ENCODE data around the gene ADAMTSL2. TPM values are rescaled to one million over a fixed set of nuclear protein-coding genes. Genes with fewer than 3 reads are reported as not detected.
A peak's percentile ranks its signal among the peaks of the same experiment; 100 is the strongest.

The ADAMTSL2 gene
- total RNA-seq, 2 experiments from 2014 or later: not detected

DNA sequence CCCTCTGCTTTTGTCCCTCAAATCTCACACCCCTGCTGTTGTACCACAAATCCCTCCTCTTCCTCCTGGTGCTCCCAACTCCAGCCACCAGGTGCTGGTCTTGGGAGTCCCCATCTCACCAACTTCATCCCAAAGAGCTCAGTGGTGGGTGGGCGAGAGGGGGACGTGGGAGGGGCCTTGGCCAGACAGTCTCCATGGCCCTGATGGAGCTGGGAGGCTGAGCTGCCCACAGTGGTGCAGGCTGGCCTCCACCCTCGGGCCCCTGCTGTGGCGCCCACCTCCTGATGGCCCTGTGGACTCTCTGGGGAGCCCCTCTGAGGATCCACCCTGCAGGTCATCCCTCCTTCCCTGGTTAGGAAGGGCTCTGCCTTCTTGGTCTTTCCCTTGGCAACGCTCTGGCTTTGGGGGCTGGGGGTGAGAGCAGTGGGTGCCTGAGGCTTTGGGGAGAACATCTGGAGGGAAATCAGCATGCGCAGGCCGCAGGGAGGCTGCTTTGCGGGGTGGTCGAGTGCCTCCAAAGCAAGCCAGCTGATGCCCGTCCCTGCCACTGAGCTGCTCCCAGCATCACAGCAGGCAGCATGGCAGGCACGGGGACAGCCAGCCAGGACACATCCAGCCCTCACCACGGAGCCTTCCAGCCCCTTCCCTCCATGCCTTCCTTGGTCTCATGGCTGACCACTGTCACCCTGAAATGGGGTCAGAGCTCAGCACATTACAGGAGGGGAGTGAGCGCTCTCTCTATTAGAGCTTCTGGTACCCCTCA, 82.3 kb downstream of the ADAMTSL2 start:
- Mint-ChIP-seq H3K4me1 (peaks cover 24% of the 10 kb centered on the region), H3K9me3 (ENCODE audit: low read depth) (no peaks in the 10 kb centered on the region), H3K4me3 (no peak overlapping the region), H3K27ac (no peak overlapping the region), H3K27me3 (peaks cover 23% of the 10 kb centered on the region), H3K36me3 (no peaks in the 10 kb centered on the region)
- CTCF ChIA-PET: interaction anchor here (0.8 kb wide), 1 partner anchor 126 kb away, joined by 3 read pairs; no protein-coding TSS in a partner anchor
- no peak for ATAC-seq
- no peak for DNase-seq

DNA sequence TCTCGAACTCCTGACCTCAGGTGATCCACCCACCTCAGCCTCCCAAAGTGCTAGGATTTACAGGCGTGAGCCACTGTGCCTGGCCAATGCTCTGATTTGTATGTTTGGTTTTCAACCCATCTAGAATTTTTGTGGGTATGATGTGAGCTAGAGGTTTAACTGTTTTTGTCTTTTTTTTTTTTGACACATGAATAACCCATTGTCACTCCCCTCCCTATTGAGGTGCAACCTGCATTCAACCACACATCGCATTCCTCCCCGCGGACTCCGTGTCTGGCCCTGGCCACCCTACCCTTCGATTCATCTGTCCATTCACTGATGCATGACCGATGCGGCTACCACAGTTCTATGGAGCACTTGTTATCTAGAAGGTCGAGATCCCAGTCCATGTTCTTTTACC, 84.2 kb downstream of the ADAMTSL2 start:
- ATAC-seq (no peak), DNase-seq (no peak)
- H3K27ac Mint-ChIP-seq: no peak overlapping the region
- peaks cover 28% of the 10 kb centered on the region for H3K4me1 Mint-ChIP-seq
- CTCF ChIA-PET: interaction anchor here (1.2 to 1.4 kb wide), 2 partner anchors 58 to 97 kb away, joined by 4 read pairs; no protein-coding TSS in a partner anchor
- H3K36me3 Mint-ChIP-seq: no peaks in the 10 kb centered on the region
- H3K9me3 Mint-ChIP-seq (ENCODE audit: low read depth): no peaks in the 10 kb centered on the region
- H3K4me3 Mint-ChIP-seq: no peak overlapping the region
- H3K27me3 Mint-ChIP-seq: peaks cover 22% of the 10 kb centered on the region

GRCh38 chr9:133619791-133620190, 85.3 kb downstream of the ADAMTSL2 start:
- DNase-seq (peak; percentile 81), ATAC-seq (peak; percentile 82)
- Mint-ChIP-seq H3K4me1 (peaks cover 28% of the 10 kb centered on the region), H3K36me3 (no peaks in the 10 kb centered on the region), H3K9me3 (ENCODE audit: low read depth) (peaks cover 3% of the 10 kb centered on the region), H3K27ac (no peak overlapping the region), H3K4me3 (no peak overlapping the region), H3K27me3 (peaks cover 22% of the 10 kb centered on the region)
- CTCF ChIA-PET: interaction anchor here (1.2 to 1.4 kb wide), 2 partner anchors 57 to 96 kb away, joined by 4 read pairs; no protein-coding TSS in a partner anchor

DNA sequence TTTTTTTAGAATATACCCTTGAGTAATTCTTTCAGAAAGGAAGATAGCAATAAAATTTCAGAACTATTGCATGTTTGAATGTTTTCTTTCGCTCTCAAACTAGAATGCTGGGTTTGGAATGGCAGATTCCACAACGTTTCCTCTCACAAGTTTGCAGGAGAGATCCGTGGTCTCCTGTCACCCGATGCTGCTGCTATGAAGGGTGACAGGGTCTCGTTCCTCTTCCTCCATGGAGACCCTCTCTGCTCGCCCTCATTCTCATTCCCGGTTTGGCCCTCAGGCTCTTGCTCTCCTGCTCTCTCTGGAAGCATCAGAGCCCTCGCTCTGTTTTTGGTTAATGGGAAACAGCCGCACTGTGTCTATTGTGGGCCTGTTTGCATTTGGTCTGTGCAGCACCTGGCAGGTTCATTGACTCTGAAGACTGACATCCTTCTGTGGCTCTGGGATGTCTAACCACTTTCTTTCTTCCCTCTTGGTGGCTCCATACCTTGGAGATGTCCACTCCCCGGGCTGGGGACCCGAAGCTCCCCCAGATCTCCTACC, 87.3 kb downstream of the ADAMTSL2 start:
- H3K4me1 Mint-ChIP-seq: peaks cover 28% of the 10 kb centered on the region
- H3K4me3 Mint-ChIP-seq: no peak overlapping the region
- H3K9me3 Mint-ChIP-seq (ENCODE audit: low read depth): peaks cover 5% of the 10 kb centered on the region
- H3K36me3 Mint-ChIP-seq: peaks cover 4% of the 10 kb centered on the region
- CTCF ChIA-PET: interaction anchor here (1.5 kb wide), 1 partner anchor 105 kb away, joined by 4 read pairs; no protein-coding TSS in a partner anchor
- no peak overlapping the region for H3K27ac Mint-ChIP-seq
- H3K27me3 Mint-ChIP-seq: peaks cover 24% of the 10 kb centered on the region
- DNase-seq (no peak), ATAC-seq (no peak)

DNA sequence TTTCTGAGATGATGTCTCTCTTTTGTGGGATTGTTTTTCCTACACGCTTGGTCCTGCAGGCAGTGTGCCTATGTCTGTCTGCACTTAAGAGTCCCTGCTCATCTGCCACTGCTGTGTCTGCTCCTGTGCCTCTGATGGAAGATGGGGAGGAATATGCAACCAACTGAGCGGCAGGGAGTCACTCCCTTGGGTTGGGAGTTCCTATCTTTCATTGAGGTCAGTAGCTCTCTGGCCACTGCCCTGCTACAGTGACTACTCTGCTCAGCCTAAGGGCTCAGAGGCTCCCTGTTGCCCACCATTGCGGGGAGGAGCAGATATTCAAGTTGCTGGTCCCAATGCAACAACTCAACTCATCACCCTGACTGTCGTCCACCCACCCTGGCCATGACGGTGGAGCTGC, 88.1 kb downstream of the ADAMTSL2 start:
- ATAC-seq (no peak), DNase-seq (no peak)
- H3K27me3 Mint-ChIP-seq: peaks cover 24% of the 10 kb centered on the region
- peaks cover 28% of the 10 kb centered on the region for H3K4me1 Mint-ChIP-seq
- CTCF ChIA-PET: interaction anchor here (1.5 kb wide), 1 partner anchor 104 kb away, joined by 4 read pairs; no protein-coding TSS in a partner anchor
- peaks cover 5% of the 10 kb centered on the region for H3K9me3 Mint-ChIP-seq (ENCODE audit: low read depth)
- peaks cover 4% of the 10 kb centered on the region for H3K36me3 Mint-ChIP-seq
- no peak overlapping the region for H3K27ac Mint-ChIP-seq
- no peak overlapping the region for H3K4me3 Mint-ChIP-seq

Other genes with a start within 250 kb of the ADAMTSL2 start
- gene SURF6, start 198.5 kb upstream of the ADAMTSL2 start, total RNA-seq: 10 to 100 TPM; 12.9 to 16.5 TPM
- gene MED22, start 186.6 kb upstream of the ADAMTSL2 start, total RNA-seq: 10 to 100 TPM; 28.8 to 35.9 TPM
- gene RPL7A, start 186.5 kb upstream of the ADAMTSL2 start, total RNA-seq: 1,000 to 10,000 TPM; 1,729 to 2,113 TPM
- 10 to 100 TPM; 35.4 to 35.6 TPM for gene SURF1, start 178.2 kb upstream of the ADAMTSL2 start, total RNA-seq
- gene SURF2, start 178.2 kb upstream of the ADAMTSL2 start, total RNA-seq: 10 to 100 TPM; 14.9 to 23.2 TPM
- gene SURF4, start 158.6 kb upstream of the ADAMTSL2 start, total RNA-seq: 100 to 1,000 TPM; 218 to 304 TPM
- 1 to 10 TPM in 1 of 2 experiments, under 1 TPM in 1; 0.20 to 1.4 TPM for gene STKLD1, start 158.3 kb upstream of the ADAMTSL2 start, total RNA-seq
- gene REXO4, start 116.7 kb upstream of the ADAMTSL2 start, total RNA-seq: 10 to 100 TPM; 27.5 to 34.1 TPM
- gene ADAMTS13, start 112.3 kb upstream of the ADAMTSL2 start, total RNA-seq: 1 to 10 TPM; 2.6 to 2.7 TPM
- 1 to 10 TPM in 1 of 2 experiments, under 1 TPM in 1; 0.38 to 1.1 TPM for gene CACFD1, start 74.7 kb upstream of the ADAMTSL2 start, total RNA-seq
- 1 to 10 TPM; 5.5 to 9.9 TPM for gene SLC2A6, start 55.6 kb upstream of the ADAMTSL2 start, total RNA-seq
- not detected for gene MYMK, start 9.7 kb upstream of the ADAMTSL2 start, total RNA-seq
- gene FAM163B, start 74.7 kb downstream of the ADAMTSL2 start, total RNA-seq: not detected
- not detected for gene DBH, start 101.7 kb downstream of the ADAMTSL2 start, total RNA-seq
- gene SARDH, start 203.6 kb downstream of the ADAMTSL2 start, total RNA-seq: under 1 TPM; 0.38 to 0.56 TPM

All from activated CD8-positive, alpha-beta memory T cell treated with anti-CD3 and anti-CD28 coated beads, Interleukin-2, amount 10 ng/mL, durations not matched to agents 7 days and 5 days (primary cell).